Activated naive CD4-positive, alpha-beta T cell (primary cell): Measurements from ENCODE around the gene CABP7.

ENCODE experiments used
- DNase-seq, 4 experiments: peaks; one replicate each; lab custom pipeline; 2025; lab: John Stamatoyannopoulos, UW

Gene CABP7

GRCh38 chr22:29722587-29722986, 2.8 kb downstream of the CABP7 start:
- DNase-seq = no peak

DNA sequence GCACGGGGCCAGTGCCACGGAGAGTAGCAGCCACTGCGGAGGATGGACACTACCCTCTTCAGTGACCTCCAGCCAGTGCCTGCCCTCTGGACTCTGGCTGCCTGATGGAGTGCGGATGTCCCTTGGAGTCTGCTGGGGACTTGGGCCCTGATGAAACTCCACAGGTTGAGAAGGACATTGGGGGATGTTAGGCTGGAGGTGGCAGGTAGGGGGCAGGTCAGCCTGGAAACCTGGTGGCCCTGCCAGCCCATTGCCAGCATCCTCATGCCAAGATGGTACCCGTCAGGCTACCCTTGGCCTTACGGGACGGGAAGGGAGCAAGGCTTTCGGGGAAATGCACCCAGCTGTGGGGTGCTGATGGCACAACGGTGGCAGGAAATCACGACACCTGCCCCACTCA, 4.0 kb downstream of the CABP7 start:
- no peak for DNase-seq

- DNase-seq = no peak
These were observed 5.0 kb downstream of the CABP7 start for GRCh38 chr22:29724843-29725242.

DNA sequence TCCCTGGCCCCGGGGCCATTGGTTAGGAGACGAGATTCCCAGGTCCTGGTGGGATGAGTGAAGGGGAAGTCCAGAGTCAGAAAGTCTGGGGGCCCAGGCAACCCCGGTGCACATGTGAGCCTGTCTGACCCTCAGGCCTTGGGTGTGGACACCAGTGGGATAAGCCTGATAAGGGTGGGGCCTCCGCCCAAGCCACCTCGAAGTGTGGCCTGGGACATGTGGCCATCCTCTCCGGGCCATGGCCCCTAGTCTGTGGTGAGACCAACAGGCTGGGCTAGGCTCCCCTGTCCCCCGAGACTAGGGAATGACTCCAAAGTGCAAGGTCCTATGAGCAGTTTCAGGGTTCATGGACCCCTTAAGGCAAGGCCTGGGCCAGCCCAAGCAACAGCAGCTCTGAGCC, 6.3 kb downstream of the CABP7 start:
- no peak for DNase-seq

- DNase-seq = no peak
These were observed 6.8 kb downstream of the CABP7 start for GRCh38 chr22:29726512-29727130.

- no peak for DNase-seq
These were observed 7.3 kb downstream of the CABP7 start for GRCh38 chr22:29727131-29727523.

DNA sequence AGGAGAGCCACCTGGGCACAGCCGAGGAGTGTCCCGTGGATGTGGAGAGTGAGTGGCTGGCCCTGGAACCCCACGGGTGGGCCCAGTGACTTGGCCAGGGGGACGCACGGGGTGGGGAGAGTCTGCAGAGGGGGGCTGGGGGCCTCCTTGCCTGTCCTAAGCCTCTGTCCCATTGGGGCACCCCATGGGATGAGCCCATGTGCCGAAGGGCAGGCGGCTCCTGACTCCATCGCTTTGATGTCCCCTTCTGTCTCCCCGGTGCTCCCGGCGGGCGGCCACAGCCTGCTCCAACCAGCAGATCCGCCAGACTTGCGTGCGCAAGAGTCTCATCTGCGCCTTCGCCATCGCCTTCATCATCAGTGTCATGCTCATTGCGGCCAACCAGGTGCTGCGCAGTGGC, 9.4 kb downstream of the CABP7 start:
- no peak for DNase-seq

DNA sequence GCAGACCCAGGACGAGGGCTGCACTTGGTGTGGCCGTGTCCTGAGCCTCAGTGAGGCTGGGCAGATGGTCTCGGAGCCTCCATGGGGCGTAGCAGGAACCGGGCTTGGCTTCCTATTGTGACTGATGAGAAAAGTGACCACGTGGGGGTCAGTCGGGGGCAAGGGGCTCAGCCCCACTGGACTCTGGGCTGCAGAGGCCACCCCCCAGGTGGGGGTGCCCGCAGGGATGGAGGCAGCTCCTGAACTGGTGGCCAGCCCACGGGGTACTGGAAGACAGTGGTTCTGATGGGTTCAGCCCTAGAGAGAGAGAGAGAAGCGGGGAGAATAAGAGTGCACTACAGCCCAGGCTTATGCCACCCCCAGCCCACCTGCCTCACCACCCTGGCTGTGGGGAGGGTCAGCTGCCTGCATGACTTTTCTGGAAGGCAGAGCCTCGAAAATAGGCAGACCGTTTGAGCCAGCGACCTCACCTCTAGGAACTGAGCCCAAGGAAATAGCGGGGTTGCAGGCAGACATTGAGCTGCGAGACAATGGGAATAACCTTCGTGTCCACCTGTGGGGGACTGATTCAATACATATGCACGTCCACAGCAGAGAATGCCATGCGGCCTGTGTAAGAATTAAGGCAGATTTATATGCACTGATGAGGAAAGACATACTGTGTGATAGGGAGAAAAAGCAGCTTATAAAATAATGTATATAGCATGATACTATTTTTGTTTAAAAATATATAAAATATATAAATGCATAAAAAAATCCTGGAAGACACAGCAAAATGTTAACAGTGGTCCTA, 11.5 kb downstream of the CABP7 start:
- DNase-seq = no peak

- no peak for DNase-seq
These were observed 13.1 kb downstream of the CABP7 start for GRCh38 chr22:29732883-29733282.

- no peak for DNase-seq
These were observed 13.8 kb downstream of the CABP7 start for GRCh38 chr22:29733362-29734201.

GRCh38 chr22:29734406-29734805, 14.6 kb downstream of the CABP7 start:
- no peak for DNase-seq

DNA sequence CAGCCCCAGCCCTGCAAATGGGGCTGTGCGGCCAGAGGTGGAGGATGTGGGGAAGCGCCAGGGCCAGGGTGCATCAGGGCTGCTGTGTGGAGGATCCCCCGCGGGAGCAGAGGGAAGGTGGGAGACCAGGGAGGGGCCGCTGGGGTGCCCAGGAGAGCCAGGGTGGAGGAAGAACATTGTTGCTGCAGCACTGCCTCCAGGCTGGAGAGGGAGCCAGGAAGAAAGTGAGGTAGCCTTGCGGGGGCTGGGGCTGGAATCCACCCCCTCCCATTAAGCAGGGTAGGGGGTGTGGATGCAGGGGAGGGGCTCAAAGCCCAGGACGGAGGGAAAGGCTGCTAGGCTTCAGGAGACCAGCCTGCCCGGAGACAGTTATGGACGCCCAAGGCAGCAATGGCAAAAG, 15.0 kb downstream of the CABP7 start:
- no peak for DNase-seq

GRCh38 chr22:29735416-29735815, 15.6 kb downstream of the CABP7 start:
- DNase-seq = no peak

DNA sequence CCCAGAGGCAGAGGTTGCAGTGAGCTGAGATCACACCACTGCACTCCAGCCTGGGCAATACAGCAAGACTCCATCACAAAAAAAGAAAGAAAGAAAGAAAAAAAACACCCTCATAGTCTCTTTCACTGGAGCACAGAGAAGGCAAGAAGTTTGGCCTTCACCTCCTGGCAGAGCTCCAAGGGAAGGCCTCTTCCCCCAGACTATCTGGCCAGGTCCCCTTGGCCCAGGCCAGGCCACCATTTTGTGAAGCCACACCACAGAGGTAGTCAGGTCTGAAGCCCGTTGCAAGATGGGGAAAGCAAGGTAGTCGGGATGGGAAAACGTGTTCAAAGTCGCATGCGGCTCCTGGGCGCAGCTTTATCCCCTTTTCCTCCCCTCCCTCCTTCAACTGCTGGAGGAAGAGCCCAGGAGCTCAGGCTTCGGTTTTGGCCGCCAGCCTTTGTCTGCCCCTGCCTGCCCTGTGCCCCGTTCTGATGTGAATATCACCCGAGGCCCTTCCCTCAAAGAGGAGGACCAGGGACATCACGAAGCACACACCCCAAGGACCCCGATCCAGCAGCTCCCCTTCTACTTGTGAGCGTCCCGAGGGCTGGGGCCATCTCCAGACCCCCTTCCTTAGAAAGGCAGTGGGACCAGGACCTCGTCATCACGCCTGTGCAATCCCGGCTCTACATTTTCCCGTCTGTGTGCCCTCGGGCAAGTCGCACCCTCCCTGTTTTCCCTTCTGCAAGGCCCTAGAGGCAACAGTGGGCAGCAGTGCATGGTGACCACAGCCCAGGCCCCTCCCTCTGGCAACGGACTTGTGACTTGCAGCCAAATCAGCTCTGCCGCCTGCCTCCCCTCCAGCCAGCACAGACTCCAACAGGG, 17.7 kb downstream of the CABP7 start:
- no peak for DNase-seq

GRCh38 chr22:29738118-29738815, 18.5 kb downstream of the CABP7 start:
- DNase-seq = no peak

GRCh38 chr22:29739346-29739875, 19.6 kb downstream of the CABP7 start:
- no peak for DNase-seq

GRCh38 chr22:29740216-29740615, 20.4 kb downstream of the CABP7 start:
- DNase-seq = no peak

GRCh38 chr22:29741926-29742325, 22.1 kb downstream of the CABP7 start:
- no peak for DNase-seq

DNA sequence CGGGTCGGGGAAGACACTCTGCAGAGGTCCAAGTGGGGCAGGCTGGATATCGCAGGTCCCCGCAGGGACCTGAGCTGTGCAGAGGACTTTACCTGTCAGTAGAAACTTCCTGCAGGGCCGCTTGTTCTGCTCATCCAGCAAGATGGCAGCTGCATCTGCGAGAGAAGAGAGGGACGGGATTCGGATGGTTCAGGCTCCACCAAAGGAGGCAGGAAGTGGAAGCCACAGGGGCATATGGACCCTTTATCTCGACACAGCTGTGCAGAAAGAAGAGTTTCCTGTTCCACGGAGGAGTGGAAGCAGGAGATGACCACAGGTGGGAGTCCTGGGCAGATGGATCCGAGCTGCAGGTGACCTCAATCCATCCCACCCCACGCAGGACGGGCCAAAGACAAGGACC, 22.5 kb downstream of the CABP7 start:
- no peak for DNase-seq

DNA sequence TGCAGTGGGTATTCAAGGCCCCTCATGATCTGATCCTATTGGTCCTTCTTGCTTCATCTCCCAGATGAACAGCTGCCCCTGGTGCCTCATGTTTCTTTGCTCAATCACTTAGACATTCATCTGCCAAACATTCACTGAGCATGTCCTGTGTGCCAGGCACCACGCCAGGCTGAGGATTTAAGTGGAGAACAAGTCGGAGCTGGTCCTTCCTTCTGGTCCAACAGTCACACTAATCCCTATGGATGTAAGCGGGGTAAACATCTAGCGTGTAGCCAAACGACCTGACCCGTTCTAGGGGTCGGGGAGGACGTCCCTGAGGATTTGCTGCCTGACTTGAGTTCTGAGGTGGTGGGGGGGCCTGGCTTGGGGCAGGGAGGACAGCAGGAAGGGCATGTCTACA, 25.1 kb downstream of the CABP7 start:
- no peak for DNase-seq

DNA sequence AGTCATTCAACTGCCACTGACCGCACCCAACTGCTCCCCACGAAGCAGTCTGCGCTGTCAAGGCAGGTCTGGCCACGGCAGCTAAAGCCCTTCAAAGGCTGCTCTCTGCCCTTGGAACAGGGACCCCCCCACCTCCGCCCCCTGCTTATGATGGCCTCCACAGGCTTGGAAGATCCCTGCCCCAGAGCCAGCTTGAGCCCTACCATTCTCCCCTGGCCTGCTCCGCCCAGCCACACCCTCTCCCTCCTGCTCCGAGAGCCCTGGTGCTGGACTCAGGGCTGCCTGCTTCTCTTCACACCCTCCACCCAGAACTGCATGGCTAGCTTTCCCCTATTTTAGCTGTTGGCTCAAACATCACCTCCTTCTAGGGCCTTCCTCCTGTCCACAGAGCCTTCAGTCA, 28.0 kb downstream of the CABP7 start:
- no peak for DNase-seq
